T47D (cell line): Measurements from ENCODE around the gene TNFAIP8L1.

ENCODE experiments used
- DNase-seq, 2 experiments: peaks; one replicate each; pipeline versions ENCODE4 v3.0.0 to v3.0.0-alpha.2; 2011 to 2012; ENCODE audit warnings: low read depth in 1 of 2, low spot score in 1 of 2
- JUND ChIP-seq: IDR thresholded peaks from 2 replicates; pipeline ENCODE4 v1.6.1; 2012; ENCODE audit warnings: low read depth
- in situ Hi-C: cut with HindIII; loops from 2 replicates; pipeline ENCODE4 v1.10.0; 2016; ENCODE audit warnings: low sequenced_read_pairs, low pct_unique_long_range_greater_than_20kb

Gene TNFAIP8L1

DNA sequence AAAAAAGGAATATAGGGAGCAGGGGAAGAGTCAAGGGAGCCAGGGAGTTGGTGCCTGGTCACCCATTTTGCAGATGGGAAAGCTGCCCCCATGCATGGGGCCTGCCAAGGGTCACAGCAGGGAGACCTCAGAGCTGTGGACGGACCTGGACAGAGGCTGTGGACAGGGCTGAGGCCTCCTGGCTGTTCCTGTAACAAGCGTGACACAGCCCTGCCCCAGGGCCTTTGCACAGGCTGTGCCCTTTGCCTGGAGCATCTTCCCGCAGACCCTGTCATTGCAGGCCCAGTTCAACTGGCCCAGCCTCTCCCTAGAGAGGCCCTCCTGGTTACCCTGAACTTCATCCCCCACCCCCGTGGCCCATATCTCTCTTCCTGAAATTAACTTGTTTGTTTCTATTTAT, 6.4 kb downstream of the TNFAIP8L1 start:
- DNase-seq = no peak
- in situ Hi-C loops = no loop called here
- no peak for TF ChIP-seq JUND

DNA sequence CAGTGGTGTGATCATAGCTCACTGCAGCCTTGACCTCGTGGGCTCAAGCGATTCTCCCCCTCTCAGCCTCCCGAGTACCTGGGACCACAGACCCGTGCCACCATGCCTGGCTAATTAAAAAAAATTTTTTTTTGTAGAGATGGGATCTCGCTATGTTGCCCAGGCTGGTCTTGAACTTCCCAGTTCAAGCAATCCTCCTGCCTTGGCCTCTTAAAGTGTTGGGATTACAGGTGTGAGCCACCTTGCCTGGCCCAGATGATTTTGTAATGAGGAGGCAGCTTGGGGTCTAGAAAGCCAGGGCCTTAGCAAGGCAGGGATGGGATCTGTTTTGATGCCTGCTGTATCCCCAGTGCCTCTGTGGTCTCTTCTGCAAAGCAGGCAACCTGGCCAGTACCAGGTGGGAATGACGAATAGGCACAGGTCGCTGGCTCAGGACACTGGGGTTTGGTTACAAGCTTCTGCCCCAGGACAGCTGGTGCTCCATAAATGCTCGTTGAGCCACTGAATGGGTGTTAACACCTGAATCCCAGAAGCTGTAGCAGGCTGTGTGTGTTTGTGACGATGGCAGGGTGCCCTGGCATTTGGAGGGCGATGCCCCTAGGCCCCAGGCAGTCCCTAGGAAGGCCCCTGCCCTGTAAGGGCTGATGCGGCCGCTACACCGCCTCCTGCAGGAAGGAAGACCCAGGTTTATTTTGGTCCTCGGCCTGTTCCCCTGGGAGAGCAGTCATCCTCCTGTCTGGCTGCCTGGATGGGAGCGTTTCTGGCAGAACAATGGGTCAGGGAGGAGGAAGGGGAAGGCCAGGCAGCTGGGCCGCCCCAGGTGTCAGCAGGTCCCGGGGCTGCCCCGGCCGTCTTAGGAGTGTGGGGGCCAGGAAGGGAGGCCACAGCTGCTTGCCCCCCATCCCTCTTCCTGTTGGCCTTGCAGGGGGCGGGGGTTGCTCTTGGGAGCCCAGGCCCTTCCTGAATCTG, 8.6 kb downstream of the TNFAIP8L1 start:
- in situ Hi-C loops = no loop called here
- no peak for TF ChIP-seq JUND
- no peak for DNase-seq

DNA sequence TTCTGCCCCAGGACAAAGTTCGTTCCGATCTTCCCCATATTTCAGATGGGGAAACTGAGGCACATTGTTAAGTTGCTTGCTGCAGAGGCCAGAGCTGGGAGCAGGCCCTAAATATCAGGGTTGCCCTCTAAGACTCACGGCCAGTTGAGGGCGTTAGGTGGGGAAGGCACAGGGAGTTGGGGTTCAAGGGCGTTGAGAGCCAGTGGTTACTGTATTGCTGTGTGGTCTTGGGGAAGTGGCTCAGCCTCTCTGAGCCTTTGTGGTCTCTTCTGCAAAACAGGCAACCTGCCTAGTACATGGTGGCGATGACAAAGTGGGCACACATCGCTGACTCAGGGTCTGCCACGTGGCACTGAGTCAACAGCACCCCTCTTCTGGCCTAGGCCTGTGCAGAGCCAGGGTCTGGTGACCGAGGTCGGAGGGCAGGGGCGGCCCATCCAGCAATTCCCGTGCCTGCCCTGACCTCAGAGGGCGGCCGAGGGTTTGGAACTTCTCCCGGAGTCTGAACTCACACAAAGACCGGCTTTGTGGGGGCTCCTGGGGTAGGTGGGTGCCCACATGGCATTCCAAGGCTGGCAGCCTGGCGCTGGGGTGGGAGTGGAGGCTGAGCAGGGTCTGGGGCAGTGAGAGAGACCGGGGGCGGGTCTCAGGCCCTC, 10.2 kb downstream of the TNFAIP8L1 start:
- TF ChIP-seq JUND = no peak
- in situ Hi-C loops = no loop called here
- DNase-seq = no peak

DNA sequence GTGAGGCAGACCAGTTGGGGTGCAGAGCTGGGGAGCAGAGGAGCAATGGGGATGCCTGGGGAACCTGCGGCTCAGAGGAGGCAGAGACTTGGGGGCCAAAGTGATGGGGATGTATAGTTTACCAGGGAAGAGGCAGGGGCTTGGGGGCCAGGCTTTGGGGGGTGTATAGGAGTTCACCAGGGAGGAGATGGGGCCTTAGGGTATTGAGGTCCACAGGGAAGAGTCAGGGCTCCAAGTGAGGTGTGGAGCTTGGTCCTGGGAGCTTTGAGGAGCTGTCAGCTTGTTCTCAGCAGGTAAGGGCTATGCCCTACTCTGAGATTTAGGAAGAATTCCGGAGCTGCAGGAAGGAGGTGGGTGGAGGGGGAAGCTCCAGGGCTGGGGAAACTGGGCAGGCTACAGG, 10.8 kb downstream of the TNFAIP8L1 start:
- in situ Hi-C loops = no loop called here
- no peak for DNase-seq
- no peak for TF ChIP-seq JUND

DNA sequence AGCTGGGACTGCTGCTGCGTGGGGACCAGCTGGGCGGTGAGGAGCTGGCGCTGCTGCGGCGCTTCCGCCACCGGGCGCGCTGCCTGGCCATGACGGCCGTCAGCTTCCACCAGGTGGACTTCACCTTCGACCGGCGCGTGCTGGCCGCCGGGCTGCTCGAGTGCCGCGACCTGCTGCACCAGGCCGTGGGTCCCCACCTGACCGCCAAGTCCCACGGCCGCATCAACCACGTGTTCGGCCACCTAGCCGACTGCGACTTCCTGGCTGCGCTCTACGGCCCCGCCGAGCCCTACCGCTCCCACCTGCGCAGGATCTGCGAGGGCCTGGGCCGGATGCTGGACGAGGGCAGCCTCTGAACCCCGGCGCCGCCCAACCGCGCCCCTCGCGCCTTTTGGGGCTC, 12.8 kb downstream of the TNFAIP8L1 start:
- in situ Hi-C loops = no loop called here

DNA sequence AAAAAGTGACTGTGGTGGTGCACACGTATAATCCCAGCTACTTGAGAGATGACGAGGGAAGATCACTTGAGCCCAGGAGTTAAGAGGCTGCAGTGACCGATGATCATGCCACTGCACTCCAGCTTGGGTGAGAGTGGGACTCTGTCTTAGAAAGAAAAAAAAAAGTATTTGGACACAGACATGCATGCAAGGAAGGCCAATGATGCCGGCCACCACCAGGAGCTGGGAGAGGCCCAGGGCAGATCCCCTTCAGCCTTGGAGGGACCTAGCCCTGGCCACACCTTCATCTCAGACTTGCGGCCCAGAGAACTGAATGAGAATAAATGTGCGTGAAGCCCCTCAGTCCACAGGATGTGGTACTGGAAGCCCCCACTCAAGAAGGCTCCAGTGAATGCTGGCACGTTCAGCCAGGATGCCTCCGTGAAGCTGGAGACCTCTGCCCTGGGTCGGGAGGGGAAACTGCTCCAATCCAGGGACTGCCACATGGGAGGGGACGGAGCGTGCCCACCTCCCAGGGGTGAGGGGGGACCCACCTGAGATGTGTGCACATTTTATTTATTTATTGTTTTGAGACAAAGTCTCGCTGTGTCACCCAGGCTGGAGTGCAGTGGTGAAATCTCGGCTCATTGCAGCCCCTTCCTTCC, 14.6 kb downstream of the TNFAIP8L1 start:
- no peak for DNase-seq
- in situ Hi-C loops = no loop called here
- TF ChIP-seq JUND = no peak

More for the DNA sequence above, 12.8 kb downstream of the TNFAIP8L1 start:
- DNase-seq = no peak
- TF ChIP-seq JUND = no peak

DNA sequence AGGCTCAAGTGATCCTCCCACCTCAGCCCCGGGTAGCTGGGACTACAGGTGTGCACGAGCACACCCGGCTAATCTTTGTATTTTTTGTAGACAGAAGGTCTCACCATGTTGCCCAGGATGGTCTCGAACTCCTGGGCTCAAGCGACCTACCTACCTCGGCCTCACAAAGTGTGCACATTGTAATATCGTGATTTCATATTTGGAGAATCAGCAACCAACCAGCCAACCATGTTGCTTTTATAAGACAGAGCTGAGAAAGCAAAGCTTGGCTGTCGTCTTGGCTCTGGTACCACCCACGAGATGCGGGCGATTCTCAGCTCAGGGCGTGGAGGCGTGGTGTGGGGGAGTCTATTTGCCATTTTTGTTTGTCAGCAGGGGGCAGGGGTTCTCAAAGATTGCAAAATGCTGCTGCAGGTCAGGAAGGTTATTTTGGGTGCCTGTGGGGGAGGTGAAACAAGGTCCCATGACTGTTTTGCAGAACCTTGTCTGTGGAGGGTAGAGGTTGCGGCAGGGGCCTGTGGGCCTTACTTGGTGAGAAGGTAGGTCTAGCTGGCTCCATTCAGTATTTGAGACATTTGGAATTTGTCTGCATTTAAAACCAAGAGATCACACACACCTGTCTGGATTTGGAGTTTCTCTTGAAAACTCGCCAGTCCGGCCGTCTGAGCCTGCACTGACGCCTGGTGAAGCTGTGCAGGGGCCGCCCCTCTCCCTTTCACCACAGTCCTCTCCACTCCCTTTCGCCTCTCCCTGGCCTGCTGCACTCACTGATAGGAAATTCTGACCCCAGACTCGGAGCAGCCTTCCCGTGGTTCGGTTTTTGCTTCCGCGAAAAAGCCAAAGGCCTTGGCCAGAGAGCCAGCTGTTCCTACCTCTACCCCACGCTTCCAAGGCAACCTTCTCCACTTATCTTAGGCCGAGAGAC, 15.4 kb downstream of the TNFAIP8L1 start:
- no peak for DNase-seq
- in situ Hi-C loops = no loop called here
- no peak for TF ChIP-seq JUND

DNA sequence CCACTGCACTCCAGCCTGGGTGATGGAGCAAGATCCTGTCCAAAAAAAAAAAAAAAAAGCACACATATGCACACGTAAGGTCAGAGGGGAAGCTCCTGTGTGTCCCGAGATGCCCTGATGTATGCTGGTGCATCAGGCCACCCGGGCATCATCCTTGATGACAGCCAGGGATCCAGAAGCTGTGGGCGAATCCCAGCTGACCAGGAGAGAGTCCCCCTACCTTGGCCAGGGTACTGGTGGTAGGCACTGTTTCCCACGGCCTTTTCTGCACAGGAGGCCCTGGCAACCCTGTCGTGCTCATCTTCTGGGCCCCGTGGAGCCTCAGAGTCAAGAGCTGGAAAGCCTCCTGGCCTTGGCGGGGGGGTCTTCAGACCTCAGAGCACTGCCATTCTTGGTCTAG, 16.8 kb downstream of the TNFAIP8L1 start:
- no peak for TF ChIP-seq JUND
- in situ Hi-C loops = no loop called here
- DNase-seq = no peak

DNA sequence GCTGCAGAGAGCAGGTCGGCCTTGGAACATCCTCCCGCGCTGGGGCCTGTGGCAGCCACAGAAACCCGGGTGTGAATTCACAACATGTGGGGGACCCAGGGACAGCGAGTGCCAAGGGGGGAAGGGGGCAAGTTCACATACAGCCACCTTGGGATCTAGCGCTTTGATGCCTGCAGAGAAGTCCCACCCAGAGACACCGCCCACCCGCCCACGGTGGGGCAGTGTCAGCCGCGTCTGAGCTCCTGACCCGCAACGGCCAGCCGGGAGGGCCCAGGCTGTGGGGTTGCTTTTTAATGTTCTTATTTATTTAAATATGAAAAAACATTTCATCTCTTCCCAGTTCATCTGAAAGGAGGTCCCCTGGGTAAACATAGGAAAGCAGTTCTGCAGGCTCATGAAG, 17.9 kb downstream of the TNFAIP8L1 start:
- TF ChIP-seq JUND = no peak
- no peak for DNase-seq
- in situ Hi-C loops = no loop called here

DNA sequence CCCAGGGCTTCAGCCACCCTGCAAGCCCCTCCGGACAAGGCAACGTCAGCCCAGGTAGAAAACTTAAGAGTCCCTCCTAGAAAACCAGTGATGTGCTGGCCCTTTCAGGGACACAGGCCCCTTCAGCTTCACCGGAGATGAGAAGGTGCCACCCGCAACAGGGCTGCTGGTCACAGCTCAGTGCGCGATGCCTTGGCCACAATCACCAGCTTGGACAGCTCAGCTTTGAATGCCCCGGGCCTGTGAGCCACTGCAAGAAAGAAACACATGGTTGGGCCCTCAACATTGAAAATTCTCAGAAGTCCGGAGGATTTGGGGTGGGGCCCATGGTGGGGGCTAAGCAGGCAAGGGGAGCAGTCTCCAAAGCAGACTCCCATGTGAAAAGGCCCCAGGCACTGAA, 18.5 kb downstream of the TNFAIP8L1 start:
- in situ Hi-C loops = no loop called here

DNA sequence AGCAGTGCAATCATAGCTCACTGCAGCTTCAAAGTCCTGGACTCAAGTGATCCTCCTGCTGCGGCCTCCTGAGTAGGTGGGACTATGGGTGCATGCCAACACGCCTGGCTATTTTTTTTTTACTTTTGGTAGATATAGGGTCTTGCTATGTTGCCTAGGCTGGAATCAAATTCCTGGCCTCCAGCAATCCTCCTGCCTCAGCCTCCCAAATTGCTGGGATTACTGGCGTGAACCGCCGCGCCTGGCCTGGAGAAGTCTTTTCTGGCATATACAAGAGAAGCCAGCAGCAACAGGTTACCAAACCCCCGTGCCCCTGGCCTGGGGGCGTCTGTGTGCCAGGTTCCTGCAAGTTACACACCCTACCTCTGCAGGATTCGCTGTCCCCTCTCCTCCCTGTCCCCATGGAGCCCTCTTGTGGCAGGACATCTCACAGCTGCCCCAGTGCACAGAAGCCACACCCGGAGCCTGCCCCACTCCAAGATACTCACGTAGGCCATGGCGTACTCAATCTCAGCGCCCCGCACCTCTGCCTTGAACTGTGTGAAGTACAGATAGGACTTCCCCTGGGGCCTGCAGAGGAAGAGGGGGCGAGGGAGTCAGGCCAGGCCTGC, 21.0 kb downstream of the TNFAIP8L1 start:
- TF ChIP-seq JUND = no peak
- DNase-seq = peak in 1 of 2 experiments; percentile 60
- in situ Hi-C loops = no loop called here

More for the DNA sequence above, 18.5 kb downstream of the TNFAIP8L1 start:
- TF ChIP-seq JUND = no peak
- no peak for DNase-seq
